Retinal pigment epithelial cell (primary cell): Measurements from ENCODE around the gene RNF212.

ENCODE experiments used
- DNase-seq: peaks from one replicate; pipeline ENCODE4 v3.0.0-alpha.2; 2010; ENCODE audit warnings: low read depth
- H3K4me3 ChIP-seq: 2 replicates; pipeline ENCODE4 v1.5.1; 2011; ENCODE audit warnings: mild to moderate bottlenecking, low read length, control low read depth, moderate library complexity
- CTCF ChIP-seq: conservative IDR thresholded peaks from 2 replicates; pipeline ENCODE4 v1.5.1; 2011; ENCODE audit warnings: low read depth, low read length, control low read depth, inconsistent platforms

RNF212 gene

GRCh38 chr4:1113311-1114009 lies at the start of gene RNF212:
RNF212 (minus strand) TSS chr4:1113564; CDS start chr4:1113464, 100 bp downstream.
- no peak for TF ChIP-seq CTCF
- no peak for DNase-seq
- H3K4me3 ChIP-seq = no peak within 1 kb of the TSS

- H3K4me3 ChIP-seq = no peak overlapping the region
- DNase-seq = no peak
- TF ChIP-seq CTCF = no peak
Measured at GRCh38 chr4:1160351-1160750, 47.0 kb upstream of the RNF212 start.

- no peak for TF ChIP-seq CTCF
- DNase-seq = no peak
- no peak overlapping the region for H3K4me3 ChIP-seq
Measured at GRCh38 chr4:1156069-1156468, 42.7 kb upstream of the RNF212 start.

- H3K4me3 ChIP-seq = no peak overlapping the region
- DNase-seq = no peak
- no peak for TF ChIP-seq CTCF
Measured at GRCh38 chr4:1155314-1155713, 42.0 kb upstream of the RNF212 start.

- peak; percentile 82 for DNase-seq
- no peak overlapping the region for H3K4me3 ChIP-seq
- no peak for TF ChIP-seq CTCF
Measured at GRCh38 chr4:1154523-1155182, 41.3 kb upstream of the RNF212 start.

- H3K4me3 ChIP-seq = no peak overlapping the region
- DNase-seq = no peak
- TF ChIP-seq CTCF = no peak
Measured at GRCh38 chr4:1154126-1154522, 40.8 kb upstream of the RNF212 start.

GRCh38 chr4:1153567-1154090 lies 40.3 kb upstream of the RNF212 start:
- no peak for DNase-seq
- TF ChIP-seq CTCF = no peak

More at GRCh38 chr4:1153567-1154090, 40.3 kb upstream of the RNF212 start:
- no peak overlapping the region for H3K4me3 ChIP-seq
